Peyer's patch (tissue), 4 donors: ENCODE data around the gene C2orf92. TPM values are rescaled to one million over a fixed set of nuclear protein-coding genes. Genes with fewer than 3 reads are reported as not detected.
"Not testable (repeated sequence)": the region's sequence is repeated elsewhere in the genome, so short reads cannot be mapped to it uniquely, and the experiment has no call there.

Experiments
- DNase-seq, 3 donors: peaks; one replicate each; pipeline ENCODE4 v3.0.0-alpha.2; 2017 to 2019
- H3K27ac ChIP-seq, 4 donors: fragments of 200-600 bp; sonication (generic); one replicate each; pipeline ENCODE4 v1.5.1; 2016 to 2019
- H3K27me3 ChIP-seq, 2 donors: fragments of 200-600 bp; sonication (generic); one replicate each; pipeline ENCODE4 v1.5.1; 2019
- H3K36me3 ChIP-seq, 3 donors: fragments of 200-600 bp; sonication (generic); one replicate each; pipeline ENCODE4 v1.5.1; 2016 to 2019
- H3K4me1 ChIP-seq, 4 donors: fragments of 200-600 bp; sonication (generic); one replicate each; pipeline ENCODE4 v1.5.1; 2016 to 2019
- H3K4me3 ChIP-seq, 4 donors: fragments of 200-600 bp; sonication (generic); 1 replicate in 3 of 4; 2 replicates in 1 of 4; pipeline ENCODE4 v1.5.1; 2016 to 2019; ENCODE audit warnings: mild to moderate bottlenecking in 1 of 4
- H3K9me3 ChIP-seq, 4 donors: fragments of 200-600 bp; sonication (generic); one replicate each; pipeline ENCODE4 v1.5.1; 2016 to 2019; ENCODE audit warnings: mild to moderate bottlenecking in 1 of 4
- POLR2A ChIP-seq, 2 donors: fragments of 450-650 bp; IDR thresholded peaks; one replicate each; pipeline ENCODE4 v1.5.1; 2017; ENCODE audit warnings: antibody characterized with exemption in 2 of 2, mild to moderate bottlenecking in 2 of 2, moderate library complexity in 2 of 2
- total RNA-seq, 4 donors: library from RNA; depleted of rRNA; stranded (reverse); fragments of >200 nt; gene quantifications; one replicate each; pipeline ENCODE4 v1.1.0, GENCODE V29; 2016
- TF ChIP-seq, protein P1 (sequence below), 6 experiments: fragments of 450-650 bp in 4 of 6; fragments of 200-600 bp in 2 of 6; sonication (generic) in 1 of 6; IDR thresholded peaks; one replicate each; pipeline ENCODE4 v1.5.1; 2017 to 2019; ENCODE audit warnings: antibody characterized with exemption in 6 of 6, mild to moderate bottlenecking in 3 of 6, moderate library complexity in 1 of 6

The C2orf92 gene
- 10 to 100 TPM in 3 of 4 donors, 1 to 10 TPM in 1; 5.3 to 70.1 (median 25.5) TPM for total RNA-seq

DNA sequence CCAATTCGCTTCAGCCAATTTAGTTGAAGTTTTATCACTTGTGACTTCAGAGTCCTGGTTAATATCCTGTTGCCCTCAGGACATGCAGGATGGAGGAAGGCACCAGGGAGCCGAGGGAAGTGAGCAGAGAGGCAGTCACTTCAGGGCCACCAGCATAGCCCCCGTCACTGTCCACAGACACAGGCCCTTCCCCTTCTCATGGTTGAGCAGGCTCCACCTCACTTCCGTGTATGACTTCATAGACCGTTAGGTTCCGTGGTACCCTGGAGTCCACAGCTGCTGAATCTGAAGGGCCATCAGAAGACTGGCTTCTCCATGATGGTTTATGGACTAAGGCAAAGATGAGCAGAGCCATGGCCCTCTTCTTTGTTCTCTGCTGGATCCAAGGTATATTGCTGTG, at the start of gene C2orf92:
TSS of gene C2orf92 (plus strand) at position 266 of the 400 bp plus-strand sequence. CDS start at position 342, 76 bp downstream.
- H3K36me3 ChIP-seq: no peaks in the 10 kb centered on the region
- H3K9me3 ChIP-seq: no peaks in the 10 kb centered on the region
- DNase-seq: no peak
- no peak within 1 kb of the TSS for H3K27ac ChIP-seq
- no peak within 1 kb of the TSS for H3K4me3 ChIP-seq
- TF ChIP-seq, protein P1, sequence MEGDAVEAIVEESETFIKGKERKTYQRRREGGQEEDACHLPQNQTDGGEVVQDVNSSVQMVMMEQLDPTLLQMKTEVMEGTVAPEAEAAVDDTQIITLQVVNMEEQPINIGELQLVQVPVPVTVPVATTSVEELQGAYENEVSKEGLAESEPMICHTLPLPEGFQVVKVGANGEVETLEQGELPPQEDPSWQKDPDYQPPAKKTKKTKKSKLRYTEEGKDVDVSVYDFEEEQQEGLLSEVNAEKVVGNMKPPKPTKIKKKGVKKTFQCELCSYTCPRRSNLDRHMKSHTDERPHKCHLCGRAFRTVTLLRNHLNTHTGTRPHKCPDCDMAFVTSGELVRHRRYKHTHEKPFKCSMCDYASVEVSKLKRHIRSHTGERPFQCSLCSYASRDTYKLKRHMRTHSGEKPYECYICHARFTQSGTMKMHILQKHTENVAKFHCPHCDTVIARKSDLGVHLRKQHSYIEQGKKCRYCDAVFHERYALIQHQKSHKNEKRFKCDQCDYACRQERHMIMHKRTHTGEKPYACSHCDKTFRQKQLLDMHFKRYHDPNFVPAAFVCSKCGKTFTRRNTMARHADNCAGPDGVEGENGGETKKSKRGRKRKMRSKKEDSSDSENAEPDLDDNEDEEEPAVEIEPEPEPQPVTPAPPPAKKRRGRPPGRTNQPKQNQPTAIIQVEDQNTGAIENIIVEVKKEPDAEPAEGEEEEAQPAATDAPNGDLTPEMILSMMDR (IDR thresholded peaks at IDR 0.05): no peak
- no peak for TF ChIP-seq POLR2A (IDR thresholded peaks at IDR 0.05)
- no peaks in the 10 kb centered on the region for H3K27me3 ChIP-seq
- H3K4me1 ChIP-seq: peaks cover 0 to 5% (median 0%) of the 10 kb centered on the region in 4 donors

DNA sequence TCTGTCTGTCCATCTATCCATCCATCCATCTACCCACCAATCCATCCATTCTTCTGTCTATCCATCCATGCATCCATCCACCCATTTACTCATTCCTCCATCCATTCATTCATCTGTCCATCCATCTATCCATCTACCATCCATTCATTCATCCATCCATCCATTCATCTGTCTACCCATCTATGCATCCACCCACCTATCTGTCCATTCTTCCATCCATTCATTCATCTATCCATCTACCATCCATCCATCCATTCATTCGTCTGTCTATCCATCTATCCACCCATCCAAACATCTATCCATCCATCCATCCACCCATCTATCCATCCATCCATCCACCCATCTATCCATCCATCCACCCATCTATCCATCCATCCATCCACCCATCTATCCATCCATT, 49.0 kb upstream of the C2orf92 start:
- H3K9me3 ChIP-seq, H3K4me3 ChIP-seq, H3K27me3 ChIP-seq, DNase-seq, H3K4me1 ChIP-seq, H3K36me3 ChIP-seq, H3K27ac ChIP-seq: not testable (repeated sequence)

DNA sequence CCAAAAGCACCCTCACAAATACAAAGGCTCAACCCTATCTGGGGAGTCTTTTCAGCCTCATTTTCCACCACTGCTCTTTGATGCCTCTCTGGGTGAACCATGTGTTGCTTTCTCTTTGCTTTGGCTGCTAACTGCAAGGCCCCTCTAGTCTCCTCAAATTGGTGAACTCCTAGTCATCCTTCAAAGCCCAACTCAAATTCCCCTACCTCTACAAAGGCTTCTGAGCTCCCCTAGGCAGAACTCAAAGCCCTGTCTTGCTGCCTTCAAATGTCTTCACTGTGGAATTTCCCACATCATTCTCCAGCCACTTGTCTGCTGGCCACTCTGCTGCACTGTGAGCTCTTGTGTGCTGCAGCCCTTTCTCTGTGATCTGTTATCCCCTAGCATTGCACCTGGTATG, 46.5 kb upstream of the C2orf92 start:
- not testable (repeated sequence) for H3K9me3 ChIP-seq, H3K27ac ChIP-seq, H3K36me3 ChIP-seq, H3K4me3 ChIP-seq, H3K4me1 ChIP-seq, H3K27me3 ChIP-seq, DNase-seq

DNA sequence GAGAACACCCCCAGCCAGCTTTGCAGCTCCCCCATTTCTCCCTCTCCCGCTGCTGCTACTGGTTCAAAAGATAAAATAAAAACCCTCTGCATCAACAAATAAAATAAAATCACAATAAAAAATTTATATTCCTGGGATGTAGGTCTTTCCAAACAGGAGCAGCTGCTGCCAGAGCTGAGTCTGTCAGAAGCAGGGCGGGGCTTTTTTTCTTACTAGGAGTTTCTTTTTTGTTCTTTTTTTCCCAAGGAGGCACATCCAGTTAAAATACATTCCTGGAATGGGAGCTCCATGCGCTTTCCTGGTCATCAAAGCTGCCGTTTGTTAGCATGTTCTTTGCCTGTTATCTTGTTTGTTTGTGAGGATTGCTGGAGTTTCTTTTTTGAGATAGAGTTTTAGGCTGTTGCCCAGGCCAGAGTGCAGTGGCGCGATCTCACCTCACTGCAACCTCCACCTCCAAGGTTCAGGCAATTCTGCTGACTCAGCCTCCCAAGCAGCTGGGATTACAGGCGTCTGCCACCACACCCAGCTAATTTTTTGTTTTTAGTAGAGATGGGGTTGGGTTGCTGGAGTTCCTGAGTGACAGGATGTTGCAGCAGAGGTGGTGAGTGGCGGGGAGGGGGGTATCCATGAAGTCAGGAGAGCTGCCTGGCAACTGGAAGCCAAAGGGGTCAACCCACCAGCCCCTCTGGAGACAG, 44.0 kb upstream of the C2orf92 start:
- H3K9me3 ChIP-seq, H3K27ac ChIP-seq, DNase-seq, H3K4me3 ChIP-seq, H3K36me3 ChIP-seq, H3K27me3 ChIP-seq, H3K4me1 ChIP-seq: not testable (repeated sequence)

DNA sequence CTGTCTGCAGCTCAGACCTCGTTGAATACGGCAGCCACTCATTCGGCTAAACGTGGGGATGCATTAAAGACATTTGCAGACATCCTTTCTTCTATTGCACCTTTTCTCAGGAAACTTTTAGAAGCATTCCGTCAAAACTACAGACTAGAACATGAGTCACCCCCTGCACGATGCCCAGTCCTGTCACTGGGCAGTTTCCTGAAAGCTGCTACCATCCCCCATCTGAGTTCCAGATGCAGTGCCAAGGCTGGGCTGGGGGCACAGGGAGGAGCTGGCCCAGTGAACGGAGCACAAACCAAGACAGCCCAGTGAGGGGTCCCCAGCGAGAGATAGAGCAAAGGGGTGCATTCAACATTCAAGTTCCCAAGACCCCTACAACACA, 43.5 kb upstream of the C2orf92 start:
- not testable (repeated sequence) for H3K36me3 ChIP-seq, H3K27ac ChIP-seq, H3K9me3 ChIP-seq

DNA sequence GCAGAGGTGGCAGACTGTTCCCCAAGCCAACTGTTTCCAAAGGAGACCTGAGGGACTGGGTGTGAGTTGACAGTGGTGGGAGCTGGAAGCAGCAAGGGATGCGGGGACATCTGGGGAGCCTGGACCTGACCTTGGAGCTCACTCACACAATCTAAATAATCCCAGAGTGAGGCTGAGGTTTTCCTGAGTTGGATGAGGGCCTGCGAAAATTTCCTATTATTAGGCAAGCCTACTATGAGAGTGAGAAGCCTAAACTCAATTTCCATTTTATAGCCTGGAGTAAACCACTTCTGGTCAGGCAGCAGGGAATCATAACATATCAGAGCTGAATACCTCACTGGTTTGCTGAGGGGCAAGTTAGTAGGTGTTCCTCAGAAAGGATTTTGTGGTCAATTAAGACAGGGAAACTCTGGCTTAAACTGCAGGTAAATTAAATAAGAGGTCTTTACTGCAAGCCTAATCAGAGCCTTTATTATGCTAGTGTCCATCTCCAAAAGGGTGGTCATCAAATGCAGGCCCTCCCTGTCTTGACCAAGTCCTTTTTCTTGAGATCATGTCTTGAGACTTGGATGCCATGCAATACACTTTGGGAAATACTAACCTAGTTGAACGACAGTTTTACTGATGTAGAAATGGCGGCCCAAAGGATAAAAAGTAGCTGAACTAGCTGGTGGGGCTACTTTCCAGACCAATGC, 25.3 kb upstream of the C2orf92 start:
- no peak overlapping the region for H3K4me3 ChIP-seq
- peaks cover 0 to 20% (median 0%) of the 10 kb centered on the region in 3 donors for H3K36me3 ChIP-seq
- TF ChIP-seq, protein P1 (IDR thresholded peaks at IDR 0.05): no peak
- no peak for TF ChIP-seq POLR2A (IDR thresholded peaks at IDR 0.05)
- H3K9me3 ChIP-seq: no peaks in the 10 kb centered on the region
- no peak for DNase-seq
- H3K27me3 ChIP-seq: no peaks in the 10 kb centered on the region
- H3K4me1 ChIP-seq: peaks cover 0 to 31% (median 7%) of the 10 kb centered on the region in 4 donors
- H3K27ac ChIP-seq: no peak overlapping the region

More for the DNA sequence above, 43.5 kb upstream of the C2orf92 start:
- not testable (repeated sequence) for H3K27me3 ChIP-seq, DNase-seq, H3K4me3 ChIP-seq, H3K4me1 ChIP-seq

DNA sequence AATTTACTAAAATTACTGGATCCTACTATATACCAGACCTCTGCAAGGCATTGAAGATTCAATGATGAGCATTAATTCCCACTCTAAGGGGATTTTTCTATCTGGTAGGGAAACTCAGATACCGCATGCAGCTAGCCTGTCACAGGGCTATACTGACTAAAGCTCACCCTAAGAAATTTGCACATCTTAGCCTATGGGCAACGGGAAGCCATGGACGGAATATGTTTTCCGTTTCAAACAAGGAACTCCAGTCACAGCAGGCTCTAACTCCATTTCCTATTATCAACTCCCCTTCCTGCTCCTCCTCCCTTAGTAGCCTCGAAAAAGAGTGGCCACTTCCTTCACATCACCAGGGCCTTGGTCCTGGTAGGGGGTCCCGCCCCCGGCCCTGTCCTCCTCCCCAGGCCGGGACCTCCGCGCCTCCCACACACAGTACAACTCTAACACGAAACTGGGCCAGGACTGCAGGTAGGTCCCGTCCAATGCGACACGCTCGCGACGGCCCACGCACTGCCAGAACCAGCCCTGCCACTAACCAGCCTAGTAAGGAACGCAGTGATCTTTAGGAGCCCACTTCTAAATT, 24.3 kb upstream of the C2orf92 start:
- peaks cover 0 to 38% (median 7%) of the 10 kb centered on the region in 4 donors for H3K4me1 ChIP-seq
- H3K36me3 ChIP-seq: peaks cover 0 to 24% (median 0%) of the 10 kb centered on the region in 3 donors
- no peaks in the 10 kb centered on the region for H3K27me3 ChIP-seq
- no peaks in the 10 kb centered on the region for H3K9me3 ChIP-seq
- TF ChIP-seq, protein P1 (IDR thresholded peaks at IDR 0.05): no peak
- no peak for TF ChIP-seq POLR2A (IDR thresholded peaks at IDR 0.05)
- H3K27ac ChIP-seq: peak overlapping the region; percentile 91 to 95 (median 92)
- DNase-seq: peak in 1 of 3 donors; percentile 31
- peak overlapping the region; percentile 83 to 96 (median 90) for H3K4me3 ChIP-seq
